ENCODE results near the gene VSIG10. TPM values are rescaled to one million over a fixed set of nuclear protein-coding genes. Genes with fewer than 3 reads are reported as not detected.
A peak's percentile ranks its signal among the peaks of the same experiment; 100 is the strongest.

Gene VSIG10
- total and polyA plus RNA-seq, 2 of the 13 experiments (the other 11 are each of a cell fraction or from before 2014, with no cell fraction given), result 25.6 to 42.5 TPM

DNA sequence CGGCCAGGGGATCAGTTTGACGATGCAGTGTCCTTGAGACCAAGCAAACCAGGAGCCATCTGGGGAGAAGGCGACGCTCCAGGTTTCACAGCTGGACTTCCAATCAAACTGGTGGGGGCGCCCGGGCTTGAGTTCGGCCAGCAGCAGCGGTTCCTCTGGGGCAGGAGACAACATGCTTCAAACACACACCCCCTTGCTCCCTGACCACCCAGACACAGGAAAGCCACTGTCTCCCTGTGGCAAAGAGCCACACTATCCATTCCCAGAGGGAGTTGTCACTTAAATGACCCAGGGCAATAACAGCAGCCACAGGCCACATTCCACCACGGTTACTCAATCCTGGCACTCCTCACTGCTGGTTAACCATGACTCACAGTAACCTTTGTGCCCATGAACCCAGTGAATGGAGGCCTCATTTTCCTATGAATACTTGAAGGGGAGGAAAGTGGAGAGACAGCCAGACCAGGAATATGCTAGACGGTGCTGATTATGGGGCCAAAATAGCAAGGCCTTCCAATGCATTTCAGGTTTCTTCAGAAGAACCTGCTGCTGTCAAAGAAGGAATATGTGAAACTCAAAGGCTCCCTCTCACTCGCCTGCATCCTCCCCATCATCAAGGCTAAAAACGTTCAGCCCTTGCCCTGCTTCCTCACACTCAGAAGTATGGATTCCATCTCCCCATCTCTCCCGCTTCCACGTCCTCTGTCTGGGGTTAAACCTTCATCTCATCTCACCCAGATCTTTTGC is 51.3 kb downstream of the VSIG10 start (continued):
- TF ChIP-seq, protein P1, sequence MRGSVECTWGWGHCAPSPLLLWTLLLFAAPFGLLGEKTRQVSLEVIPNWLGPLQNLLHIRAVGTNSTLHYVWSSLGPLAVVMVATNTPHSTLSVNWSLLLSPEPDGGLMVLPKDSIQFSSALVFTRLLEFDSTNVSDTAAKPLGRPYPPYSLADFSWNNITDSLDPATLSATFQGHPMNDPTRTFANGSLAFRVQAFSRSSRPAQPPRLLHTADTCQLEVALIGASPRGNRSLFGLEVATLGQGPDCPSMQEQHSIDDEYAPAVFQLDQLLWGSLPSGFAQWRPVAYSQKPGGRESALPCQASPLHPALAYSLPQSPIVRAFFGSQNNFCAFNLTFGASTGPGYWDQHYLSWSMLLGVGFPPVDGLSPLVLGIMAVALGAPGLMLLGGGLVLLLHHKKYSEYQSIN (CRISPR knock-in tag; IDR thresholded peaks at IDR 0.05; ENCODE audit: borderline replicate concordance), result no peak
- TF ChIP-seq ZNF605 (CRISPR knock-in tag; IDR thresholded peaks at IDR 0.05), result 0 out of 2 replicates have a peak, but pooled peaks have one; percentile 52
- no peak for TF ChIP-seq ZNF674 (CRISPR knock-in tag; IDR thresholded peaks at IDR 0.05; ENCODE audit: low read depth)
- TF ChIP-seq PCBP1 (IDR thresholded peaks at IDR 0.05; ENCODE audit: borderline replicate concordance, low read depth, low read length), result no peak
- no peak for TF ChIP-seq SRSF9 (IDR thresholded peaks at IDR 0.05; ENCODE audit: borderline replicate concordance, insufficient read depth, low read depth, low read length, poor library complexity, severe bottlenecking)
- TF ChIP-seq, protein P2, sequence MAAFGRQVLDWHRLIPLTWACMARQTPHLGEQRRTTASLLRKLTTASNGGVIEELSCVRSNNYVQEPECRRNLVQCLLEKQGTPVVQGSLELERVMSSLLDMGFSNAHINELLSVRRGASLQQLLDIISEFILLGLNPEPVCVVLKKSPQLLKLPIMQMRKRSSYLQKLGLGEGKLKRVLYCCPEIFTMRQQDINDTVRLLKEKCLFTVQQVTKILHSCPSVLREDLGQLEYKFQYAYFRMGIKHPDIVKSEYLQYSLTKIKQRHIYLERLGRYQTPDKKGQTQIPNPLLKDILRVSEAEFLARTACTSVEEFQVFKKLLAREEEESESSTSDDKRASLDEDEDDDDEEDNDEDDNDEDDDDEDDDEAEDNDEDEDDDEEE (CRISPR knock-in tag; IDR thresholded peaks at IDR 0.05), result 0 out of 2 replicates have a peak, but pooled peaks have one; percentile 35
- no peak for TF ChIP-seq ZNF367 (CRISPR knock-in tag; IDR thresholded peaks at IDR 0.05; ENCODE audit: borderline replicate concordance)
- TF ChIP-seq, protein P3, sequence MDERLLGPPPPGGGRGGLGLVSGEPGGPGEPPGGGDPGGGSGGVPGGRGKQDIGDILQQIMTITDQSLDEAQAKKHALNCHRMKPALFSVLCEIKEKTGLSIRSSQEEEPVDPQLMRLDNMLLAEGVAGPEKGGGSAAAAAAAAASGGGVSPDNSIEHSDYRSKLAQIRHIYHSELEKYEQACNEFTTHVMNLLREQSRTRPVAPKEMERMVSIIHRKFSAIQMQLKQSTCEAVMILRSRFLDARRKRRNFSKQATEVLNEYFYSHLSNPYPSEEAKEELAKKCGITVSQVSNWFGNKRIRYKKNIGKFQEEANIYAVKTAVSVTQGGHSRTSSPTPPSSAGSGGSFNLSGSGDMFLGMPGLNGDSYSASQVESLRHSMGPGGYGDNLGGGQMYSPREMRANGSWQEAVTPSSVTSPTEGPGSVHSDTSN (CRISPR knock-in tag; IDR thresholded peaks at IDR 0.05), result peak; percentile 49; the same call in 1 of the 2 replicates
- no peak; the same call in 1 of the 2 replicates for TF ChIP-seq ZZZ3 (CRISPR knock-in tag; IDR thresholded peaks at IDR 0.05; ENCODE audit: borderline replicate concordance)
- TF ChIP-seq MTF2 (CRISPR knock-in tag; IDR thresholded peaks at IDR 0.05; ENCODE audit: borderline replicate concordance), result no peak
- no peak for TF ChIP-seq ZNF224 (CRISPR knock-in tag; IDR thresholded peaks at IDR 0.05)
- TF ChIP-seq ZNF788 (CRISPR knock-in tag; IDR thresholded peaks at IDR 0.05; ENCODE audit: borderline replicate concordance), result peak; percentile 76; the same call in 1 of the 2 replicates
- TF ChIP-seq, protein P4, sequence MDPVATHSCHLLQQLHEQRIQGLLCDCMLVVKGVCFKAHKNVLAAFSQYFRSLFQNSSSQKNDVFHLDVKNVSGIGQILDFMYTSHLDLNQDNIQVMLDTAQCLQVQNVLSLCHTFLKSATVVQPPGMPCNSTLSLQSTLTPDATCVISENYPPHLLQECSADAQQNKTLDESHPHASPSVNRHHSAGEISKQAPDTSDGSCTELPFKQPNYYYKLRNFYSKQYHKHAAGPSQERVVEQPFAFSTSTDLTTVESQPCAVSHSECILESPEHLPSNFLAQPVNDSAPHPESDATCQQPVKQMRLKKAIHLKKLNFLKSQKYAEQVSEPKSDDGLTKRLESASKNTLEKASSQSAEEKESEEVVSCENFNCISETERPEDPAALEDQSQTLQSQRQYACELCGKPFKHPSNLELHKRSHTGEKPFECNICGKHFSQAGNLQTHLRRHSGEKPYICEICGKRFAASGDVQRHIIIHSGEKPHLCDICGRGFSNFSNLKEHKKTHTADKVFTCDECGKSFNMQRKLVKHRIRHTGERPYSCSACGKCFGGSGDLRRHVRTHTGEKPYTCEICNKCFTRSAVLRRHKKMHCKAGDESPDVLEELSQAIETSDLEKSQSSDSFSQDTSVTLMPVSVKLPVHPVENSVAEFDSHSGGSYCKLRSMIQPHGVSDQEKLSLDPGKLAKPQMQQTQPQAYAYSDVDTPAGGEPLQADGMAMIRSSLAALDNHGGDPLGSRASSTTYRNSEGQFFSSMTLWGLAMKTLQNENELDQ (CRISPR knock-in tag; IDR thresholded peaks at IDR 0.05; ENCODE audit: borderline replicate concordance), result no peak
- no peak for TF ChIP-seq MLLT10 (CRISPR knock-in tag; IDR thresholded peaks at IDR 0.05)
- TF ChIP-seq YEATS4 (CRISPR knock-in tag; IDR thresholded peaks at IDR 0.05; ENCODE audit: borderline replicate concordance), result peak; percentile 68
- TF ChIP-seq, protein P5, sequence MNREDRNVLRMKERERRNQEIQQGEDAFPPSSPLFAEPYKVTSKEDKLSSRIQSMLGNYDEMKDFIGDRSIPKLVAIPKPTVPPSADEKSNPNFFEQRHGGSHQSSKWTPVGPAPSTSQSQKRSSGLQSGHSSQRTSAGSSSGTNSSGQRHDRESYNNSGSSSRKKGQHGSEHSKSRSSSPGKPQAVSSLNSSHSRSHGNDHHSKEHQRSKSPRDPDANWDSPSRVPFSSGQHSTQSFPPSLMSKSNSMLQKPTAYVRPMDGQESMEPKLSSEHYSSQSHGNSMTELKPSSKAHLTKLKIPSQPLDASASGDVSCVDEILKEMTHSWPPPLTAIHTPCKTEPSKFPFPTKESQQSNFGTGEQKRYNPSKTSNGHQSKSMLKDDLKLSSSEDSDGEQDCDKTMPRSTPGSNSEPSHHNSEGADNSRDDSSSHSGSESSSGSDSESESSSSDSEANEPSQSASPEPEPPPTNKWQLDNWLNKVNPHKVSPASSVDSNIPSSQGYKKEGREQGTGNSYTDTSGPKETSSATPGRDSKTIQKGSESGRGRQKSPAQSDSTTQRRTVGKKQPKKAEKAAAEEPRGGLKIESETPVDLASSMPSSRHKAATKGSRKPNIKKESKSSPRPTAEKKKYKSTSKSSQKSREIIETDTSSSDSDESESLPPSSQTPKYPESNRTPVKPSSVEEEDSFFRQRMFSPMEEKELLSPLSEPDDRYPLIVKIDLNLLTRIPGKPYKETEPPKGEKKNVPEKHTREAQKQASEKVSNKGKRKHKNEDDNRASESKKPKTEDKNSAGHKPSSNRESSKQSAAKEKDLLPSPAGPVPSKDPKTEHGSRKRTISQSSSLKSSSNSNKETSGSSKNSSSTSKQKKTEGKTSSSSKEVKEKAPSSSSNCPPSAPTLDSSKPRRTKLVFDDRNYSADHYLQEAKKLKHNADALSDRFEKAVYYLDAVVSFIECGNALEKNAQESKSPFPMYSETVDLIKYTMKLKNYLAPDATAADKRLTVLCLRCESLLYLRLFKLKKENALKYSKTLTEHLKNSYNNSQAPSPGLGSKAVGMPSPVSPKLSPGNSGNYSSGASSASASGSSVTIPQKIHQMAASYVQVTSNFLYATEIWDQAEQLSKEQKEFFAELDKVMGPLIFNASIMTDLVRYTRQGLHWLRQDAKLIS (CRISPR knock-in tag; IDR thresholded peaks at IDR 0.05), result no peak
- TF ChIP-seq FOXK1 (CRISPR knock-in tag; IDR thresholded peaks at IDR 0.05; ENCODE audit: borderline replicate concordance, low read depth), result peak; percentile 94
